ENCODE measurements around the gene ACAP3.

ACAP3 gene

GRCh38 chr1:1285611-1286311 lies 22.0 kb downstream of the ACAP3 start:
- DNase-seq (ENCODE audit: low read depth) = no peak

GRCh38 chr1:1285102-1285571 lies 22.6 kb downstream of the ACAP3 start:
- DNase-seq (ENCODE audit: low read depth) = no peak

- DNase-seq (ENCODE audit: low read depth) = no peak
These were observed 23.3 kb downstream of the ACAP3 start for GRCh38 chr1:1284221-1285101.

- no peak for DNase-seq (ENCODE audit: low read depth)
These were observed 23.9 kb downstream of the ACAP3 start for GRCh38 chr1:1283821-1284220.

GRCh38 chr1:1282998-1283397 lies 24.7 kb downstream of the ACAP3 start:
- DNase-seq (ENCODE audit: low read depth) = no peak

- no peak for DNase-seq (ENCODE audit: low read depth)
These were observed 26.0 kb downstream of the ACAP3 start for GRCh38 chr1:1281533-1282321.

GRCh38 chr1:1280782-1281481 lies 26.8 kb downstream of the ACAP3 start:
- DNase-seq (ENCODE audit: low read depth) = no peak

GRCh38 chr1:1279028-1279427 lies 28.7 kb downstream of the ACAP3 start:
- DNase-seq (ENCODE audit: low read depth) = no peak

GRCh38 chr1:1278620-1279019 lies 29.1 kb downstream of the ACAP3 start:
- no peak for DNase-seq (ENCODE audit: low read depth)

GRCh38 chr1:1275836-1276235 lies 31.9 kb downstream of the ACAP3 start:
- no peak for DNase-seq (ENCODE audit: low read depth)

- no peak for DNase-seq (ENCODE audit: low read depth)
These were observed 32.7 kb downstream of the ACAP3 start for GRCh38 chr1:1274931-1275431.

GRCh38 chr1:1274299-1274930 lies 33.3 kb downstream of the ACAP3 start:
- no peak for DNase-seq (ENCODE audit: low read depth)

GRCh38 chr1:1273512-1274298 lies 34.0 kb downstream of the ACAP3 start, which contains the start of gene UBE2J2:
TSS of gene UBE2J2 (minus strand) at chr1:1273854. CDS start at chr1:1267992, 5,862 bp downstream.
- peak; percentile 94 for DNase-seq (ENCODE audit: low read depth)

GRCh38 chr1:1273209-1273511 lies 34.6 kb downstream of the ACAP3 start:
- DNase-seq (ENCODE audit: low read depth) = no peak

GRCh38 chr1:1272341-1273208 lies 35.2 kb downstream of the ACAP3 start:
- no peak for DNase-seq (ENCODE audit: low read depth)

- DNase-seq (ENCODE audit: low read depth) = no peak
These were observed 36.9 kb downstream of the ACAP3 start for GRCh38 chr1:1270813-1271212.

- no peak for DNase-seq (ENCODE audit: low read depth)
These were observed 39.4 kb downstream of the ACAP3 start for GRCh38 chr1:1268284-1268682.

- no peak for DNase-seq (ENCODE audit: low read depth)
These were observed 40.0 kb downstream of the ACAP3 start for GRCh38 chr1:1267488-1268283.

- DNase-seq (ENCODE audit: low read depth) = peak; percentile 97
These were observed 42.9 kb downstream of the ACAP3 start for GRCh38 chr1:1264868-1265272.

Measured in fibroblast of gingiva (primary cell).